ENCODE measurements around the gene LRFN4.
A peak's percentile ranks its signal among the peaks of the same experiment; 100 is the strongest.

The LRFN4 gene

GRCh38 chr11:66862559-66863037 lies 5.7 kb downstream of the LRFN4 start:
- Histone ChIP-seq H3K9me3 (no peaks in the 10 kb centered on the region), H3K9ac (no peak overlapping the region; the same call in 1 of the 2 replicates), H3K4me2 (peak overlapping the region; percentile 57), H3K4me1 (peaks cover 59% of the 10 kb centered on the region), H3K27ac (peak overlapping the region; percentile 51), H3K4me3 (no peak overlapping the region), H4K20me1 (peaks cover 47% of the 10 kb centered on the region), H3K27me3 (no peaks in the 10 kb centered on the region), H3K36me3 (peaks cover 52% of the 10 kb centered on the region)
- TF ChIP-seq Cebpa-rat (IDR thresholded peaks at IDR 0.05) = no peak

GRCh38 chr11:66863428-66864125 lies 6.7 kb downstream of the LRFN4 start:
- H3K4me1 ChIP-seq = peaks cover 53% of the 10 kb centered on the region
- H3K4me2 ChIP-seq = no peak overlapping the region
- H3K9me3 ChIP-seq = no peaks in the 10 kb centered on the region
- no peaks in the 10 kb centered on the region for H3K27me3 ChIP-seq
- H3K9ac ChIP-seq = no peak overlapping the region
- peaks cover 45% of the 10 kb centered on the region for H3K36me3 ChIP-seq
- H3K4me3 ChIP-seq = no peak overlapping the region
- no peak for TF ChIP-seq Cebpa-rat (IDR thresholded peaks at IDR 0.05)
- no peak overlapping the region for H3K27ac ChIP-seq
- H4K20me1 ChIP-seq = peaks cover 37% of the 10 kb centered on the region

- no peak overlapping the region for H3K9ac ChIP-seq
- 0 out of 2 replicates have a peak overlapping the region, but pooled peaks have one; percentile 1 for H3K27ac ChIP-seq
- H3K4me1 ChIP-seq = peaks cover 53% of the 10 kb centered on the region
These were observed 7.5 kb downstream of the LRFN4 start for GRCh38 chr11:66864172-66864901.

GRCh38 chr11:66864924-66865697 lies 8.2 kb downstream of the LRFN4 start:
- Histone ChIP-seq H3K4me3 (no peak overlapping the region), H3K9ac (no peak overlapping the region), H4K20me1 (peaks cover 22% of the 10 kb centered on the region), H3K27ac (0 out of 2 replicates have a peak overlapping the region, but pooled peaks have one; percentile 1), H3K27me3 (no peaks in the 10 kb centered on the region), H3K4me1 (peaks cover 47% of the 10 kb centered on the region), H3K4me2 (peak overlapping the region; percentile 18), H3K36me3 (peaks cover 32% of the 10 kb centered on the region), H3K9me3 (no peaks in the 10 kb centered on the region)
- TF ChIP-seq Cebpa-rat (IDR thresholded peaks at IDR 0.05) = no peak

More at GRCh38 chr11:66864172-66864901, 7.5 kb downstream of the LRFN4 start:
- TF ChIP-seq Cebpa-rat (IDR thresholded peaks at IDR 0.05) = no peak
- Histone ChIP-seq H3K36me3 (peaks cover 37% of the 10 kb centered on the region), H3K4me3 (no peak overlapping the region), H3K4me2 (peak overlapping the region; percentile 18), H4K20me1 (peaks cover 30% of the 10 kb centered on the region), H3K27me3 (no peaks in the 10 kb centered on the region), H3K9me3 (no peaks in the 10 kb centered on the region)

GRCh38 chr11:66866007-66866406 lies 9.1 kb downstream of the LRFN4 start:
- Histone ChIP-seq H3K27me3 (no peaks in the 10 kb centered on the region), H3K36me3 (peaks cover 32% of the 10 kb centered on the region), H3K4me1 (peaks cover 38% of the 10 kb centered on the region), H3K4me3 (no peak overlapping the region), H3K4me2 (no peak overlapping the region), H3K27ac (no peak overlapping the region), H4K20me1 (peaks cover 13% of the 10 kb centered on the region), H3K9ac (no peak overlapping the region), H3K9me3 (no peaks in the 10 kb centered on the region)
- TF ChIP-seq Cebpa-rat (IDR thresholded peaks at IDR 0.05) = no peak

- Histone ChIP-seq H3K36me3 (peaks cover 34% of the 10 kb centered on the region; the same call in 1 of the 2 replicates), H3K4me1 (peaks cover 36% of the 10 kb centered on the region), H3K27ac (no peak overlapping the region), H3K4me3 (no peak overlapping the region), H4K20me1 (peaks cover 10% of the 10 kb centered on the region; the same call in 1 of the 2 replicates), H3K9ac (no peak overlapping the region), H3K9me3 (no peaks in the 10 kb centered on the region), H3K4me2 (no peak overlapping the region), H3K27me3 (no peaks in the 10 kb centered on the region)
- no peak for TF ChIP-seq Cebpa-rat (IDR thresholded peaks at IDR 0.05)
These were observed 9.7 kb downstream of the LRFN4 start for GRCh38 chr11:66866511-66866986.

- Histone ChIP-seq H3K4me2 (no peak overlapping the region), H3K36me3 (peaks cover 28% of the 10 kb centered on the region; the same call in 1 of the 2 replicates), H3K27ac (no peak overlapping the region), H3K4me3 (no peak overlapping the region), H3K4me1 (peaks cover 27% of the 10 kb centered on the region), H4K20me1 (0 out of 2 replicates have a peak, but pooled peaks cover 1% of the 10 kb centered on the region), H3K9ac (no peak overlapping the region), H3K27me3 (no peaks in the 10 kb centered on the region), H3K9me3 (no peaks in the 10 kb centered on the region)
- TF ChIP-seq Cebpa-rat (IDR thresholded peaks at IDR 0.05) = no peak
These were observed 10.7 kb downstream of the LRFN4 start for GRCh38 chr11:66867425-66868040.

- Histone ChIP-seq H3K9me3 (no peaks in the 10 kb centered on the region), H3K36me3 (peaks cover 28% of the 10 kb centered on the region; the same call in 1 of the 2 replicates), H3K4me1 (peaks cover 22% of the 10 kb centered on the region), H3K4me3 (no peak overlapping the region), H4K20me1 (no peaks in the 10 kb centered on the region), H3K27ac (no peak overlapping the region), H3K27me3 (no peaks in the 10 kb centered on the region), H3K9ac (no peak overlapping the region), H3K4me2 (peak overlapping the region; percentile 46)
- no peak for TF ChIP-seq Cebpa-rat (IDR thresholded peaks at IDR 0.05)
These were observed 11.3 kb downstream of the LRFN4 start for GRCh38 chr11:66868082-66868725.
